ENCODE results near the gene MRAP.
"Not testable (repeated sequence)": the region's sequence is repeated elsewhere in the genome, so short reads cannot be mapped to it uniquely, and the experiment has no call there.

MRAP gene

GRCh38 chr21:32299695-32300094 lies 1.0 kb downstream of the MRAP start:
- in situ Hi-C loops (cut with MboI; ENCODE audit: low sequenced_read_pairs), result no loop called here

GRCh38 chr21:32300117-32300681 lies 1.5 kb downstream of the MRAP start:
- in situ Hi-C loops (cut with MboI; ENCODE audit: low sequenced_read_pairs), result no loop called here

GRCh38 chr21:32301596-32301995 lies 2.9 kb downstream of the MRAP start:
- in situ Hi-C loops (cut with MboI; ENCODE audit: low sequenced_read_pairs), result no loop called here

- in situ Hi-C loops (cut with MboI; ENCODE audit: low sequenced_read_pairs), result no loop called here
Measured at GRCh38 chr21:32302560-32302959, 3.9 kb downstream of the MRAP start.

GRCh38 chr21:32303385-32303784 lies 4.7 kb downstream of the MRAP start:
- in situ Hi-C loops (cut with MboI; ENCODE audit: low sequenced_read_pairs), result no loop called here

GRCh38 chr21:32304998-32305397 lies 6.3 kb downstream of the MRAP start:
- in situ Hi-C loops (cut with MboI; ENCODE audit: low sequenced_read_pairs), result no loop called here

GRCh38 chr21:32306021-32306780 lies 7.5 kb downstream of the MRAP start:
- in situ Hi-C loops (cut with MboI; ENCODE audit: low sequenced_read_pairs), result no loop called here

- in situ Hi-C loops (cut with MboI; ENCODE audit: low sequenced_read_pairs), result no loop called here
Measured at GRCh38 chr21:32307706-32308105, 9.1 kb downstream of the MRAP start.

- in situ Hi-C loops (cut with MboI; ENCODE audit: low sequenced_read_pairs), result no loop called here
Measured at GRCh38 chr21:32308696-32309095, 10.0 kb downstream of the MRAP start.

- in situ Hi-C loops (cut with MboI; ENCODE audit: low sequenced_read_pairs), result no loop called here
Measured at GRCh38 chr21:32309906-32310460, 11.3 kb downstream of the MRAP start.

- in situ Hi-C loops (cut with MboI; ENCODE audit: low sequenced_read_pairs), result not testable (repeated sequence)
Measured at GRCh38 chr21:32310976-32311375, 12.3 kb downstream of the MRAP start.

GRCh38 chr21:32311621-32312020 lies 13.0 kb downstream of the MRAP start:
- in situ Hi-C loops (cut with MboI; ENCODE audit: low sequenced_read_pairs), result no loop called here

- in situ Hi-C loops (cut with MboI; ENCODE audit: low sequenced_read_pairs), result no loop called here
Measured at GRCh38 chr21:32312326-32312725, 13.7 kb downstream of the MRAP start.

GRCh38 chr21:32312976-32313375 lies 14.3 kb downstream of the MRAP start:
- in situ Hi-C loops (cut with MboI; ENCODE audit: low sequenced_read_pairs), result no loop called here

- in situ Hi-C loops (cut with MboI; ENCODE audit: low sequenced_read_pairs), result no loop called here
Measured at GRCh38 chr21:32314806-32315205, 16.2 kb downstream of the MRAP start.

- in situ Hi-C loops (cut with MboI; ENCODE audit: low sequenced_read_pairs), result no loop called here
Measured at GRCh38 chr21:32315511-32316281, 17.0 kb downstream of the MRAP start.

GRCh38 chr21:32316361-32317215 lies 17.9 kb downstream of the MRAP start:
- in situ Hi-C loops (cut with MboI; ENCODE audit: low sequenced_read_pairs), result no loop called here

GRCh38 chr21:32317726-32318125 lies 19.1 kb downstream of the MRAP start:
- in situ Hi-C loops (cut with MboI; ENCODE audit: low sequenced_read_pairs), result no loop called here

- in situ Hi-C loops (cut with MboI; ENCODE audit: low sequenced_read_pairs), result no loop called here
Measured at GRCh38 chr21:32319012-32319411, 20.4 kb downstream of the MRAP start.

GRCh38 chr21:32320059-32320458 lies 21.4 kb downstream of the MRAP start:
- in situ Hi-C loops (cut with MboI; ENCODE audit: low sequenced_read_pairs), result no loop called here

- in situ Hi-C loops (cut with MboI; ENCODE audit: low sequenced_read_pairs), result no loop called here
Measured at GRCh38 chr21:32320726-32321125, 22.1 kb downstream of the MRAP start.

Measured in HL-60/S4 treated with retinoic acid at 250 ng/mL for 4 days and 3 days (cell line).